ENCODE results near the gene ITGA2.

ITGA2 gene

GRCh38 chr5:52989781-52990527 is 802 bp downstream of the ITGA2 start:
- H3K36me3 ChIP-seq (ENCODE audit: insufficient read depth, low read length), result no peaks in the 10 kb centered on the region; the same call in 1 of the 2 replicates
- H3K9me3 ChIP-seq (ENCODE audit: insufficient read depth, low read depth, low read length), result no peaks in the 10 kb centered on the region
- peak overlapping the region; percentile 51 for H3K9ac ChIP-seq (ENCODE audit: low read depth, low read length)
- H3K27ac ChIP-seq (ENCODE audit: low read depth, low read length), result no peak overlapping the region
- peaks cover 7% of the 10 kb centered on the region; the same call in 1 of the 2 replicates for H3K4me1 ChIP-seq (ENCODE audit: insufficient read depth, low read length)
- WGBS, result 8% methylated on average over 27 of the region's 27 CpGs
- H3K27me3 ChIP-seq (ENCODE audit: insufficient read depth, low read length), result peaks cover 35% of the 10 kb centered on the region
- H3K4me3 ChIP-seq (ENCODE audit: low read length), result peak overlapping the region; percentile 65

GRCh38 chr5:52990528-52990925 is 1.4 kb downstream of the ITGA2 start:
- Histone ChIP-seq H3K9me3 (ENCODE audit: insufficient read depth, low read depth, low read length) (no peaks in the 10 kb centered on the region), H3K9ac (ENCODE audit: low read depth, low read length) (no peak overlapping the region), H3K36me3 (ENCODE audit: insufficient read depth, low read length) (no peaks in the 10 kb centered on the region; the same call in 1 of the 2 replicates), H3K27me3 (ENCODE audit: insufficient read depth, low read length) (peaks cover 35% of the 10 kb centered on the region), H3K4me1 (ENCODE audit: insufficient read depth, low read length) (peaks cover 7% of the 10 kb centered on the region; the same call in 1 of the 2 replicates), H3K27ac (ENCODE audit: low read depth, low read length) (no peak overlapping the region), H3K4me3 (ENCODE audit: low read length) (peak overlapping the region; percentile 65)
- 79% methylated on average over 4 of the region's 4 CpGs for WGBS

GRCh38 chr5:52993367-52993766 is 4.2 kb downstream of the ITGA2 start:
- Histone ChIP-seq H3K36me3 (ENCODE audit: insufficient read depth, low read length) (no peaks in the 10 kb centered on the region; the same call in 1 of the 2 replicates), H3K9ac (ENCODE audit: low read depth, low read length) (no peak overlapping the region), H3K4me1 (ENCODE audit: insufficient read depth, low read length) (peaks cover 7% of the 10 kb centered on the region; the same call in 1 of the 2 replicates), H3K4me3 (ENCODE audit: low read length) (no peak overlapping the region), H3K9me3 (ENCODE audit: insufficient read depth, low read depth, low read length) (no peaks in the 10 kb centered on the region), H3K27me3 (ENCODE audit: insufficient read depth, low read length) (peaks cover 27% of the 10 kb centered on the region), H3K27ac (ENCODE audit: low read depth, low read length) (no peak overlapping the region)
- 96% methylated on average over 2 of the region's 2 CpGs for WGBS

- Histone ChIP-seq H3K27ac (ENCODE audit: low read depth, low read length) (no peak overlapping the region), H3K9ac (ENCODE audit: low read depth, low read length) (no peak overlapping the region), H3K36me3 (ENCODE audit: insufficient read depth, low read length) (no peaks in the 10 kb centered on the region; the same call in 1 of the 2 replicates), H3K27me3 (ENCODE audit: insufficient read depth, low read length) (peaks cover 18% of the 10 kb centered on the region), H3K4me1 (ENCODE audit: insufficient read depth, low read length) (peaks cover 7% of the 10 kb centered on the region; the same call in 1 of the 2 replicates), H3K9me3 (ENCODE audit: insufficient read depth, low read depth, low read length) (no peaks in the 10 kb centered on the region), H3K4me3 (ENCODE audit: low read length) (no peak overlapping the region)
- WGBS, result 98% methylated on average over 1 of the region's 1 CpG
Observed at GRCh38 chr5:52994266-52994665, 5.1 kb downstream of the ITGA2 start.

- peaks cover 7% of the 10 kb centered on the region; the same call in 1 of the 2 replicates for H3K4me1 ChIP-seq (ENCODE audit: insufficient read depth, low read length)
- H3K4me3 ChIP-seq (ENCODE audit: low read length), result no peak overlapping the region
- no peaks in the 10 kb centered on the region for H3K9me3 ChIP-seq (ENCODE audit: insufficient read depth, low read depth, low read length)
- H3K9ac ChIP-seq (ENCODE audit: low read depth, low read length), result no peak overlapping the region
- H3K27ac ChIP-seq (ENCODE audit: low read depth, low read length), result no peak overlapping the region
- WGBS, result 91% methylated on average over 1 of the region's 1 CpG
- peaks cover 10% of the 10 kb centered on the region for H3K27me3 ChIP-seq (ENCODE audit: insufficient read depth, low read length)
- no peaks in the 10 kb centered on the region; the same call in 1 of the 2 replicates for H3K36me3 ChIP-seq (ENCODE audit: insufficient read depth, low read length)
Observed at GRCh38 chr5:52995095-52995494, 5.9 kb downstream of the ITGA2 start.

GRCh38 chr5:52995914-52996313 is 6.8 kb downstream of the ITGA2 start:
- no peak overlapping the region for H3K4me3 ChIP-seq (ENCODE audit: low read length)
- H3K4me1 ChIP-seq (ENCODE audit: insufficient read depth, low read length), result 0 out of 2 replicates have a peak, but pooled peaks cover under 1% of the 10 kb centered on the region
- H3K9me3 ChIP-seq (ENCODE audit: insufficient read depth, low read depth, low read length), result no peaks in the 10 kb centered on the region
- H3K9ac ChIP-seq (ENCODE audit: low read depth, low read length), result no peak overlapping the region
- H3K36me3 ChIP-seq (ENCODE audit: insufficient read depth, low read length), result no peaks in the 10 kb centered on the region; the same call in 1 of the 2 replicates
- peaks cover 3% of the 10 kb centered on the region; the same call in 1 of the 2 replicates for H3K27me3 ChIP-seq (ENCODE audit: insufficient read depth, low read length)
- 97% methylated on average over 1 of the region's 1 CpG for WGBS
- H3K27ac ChIP-seq (ENCODE audit: low read depth, low read length), result no peak overlapping the region

GRCh38 chr5:52996979-52997378 is 7.8 kb downstream of the ITGA2 start:
- Histone ChIP-seq H3K9ac (ENCODE audit: low read depth, low read length) (no peak overlapping the region), H3K27me3 (ENCODE audit: insufficient read depth, low read length) (no peaks in the 10 kb centered on the region), H3K9me3 (ENCODE audit: insufficient read depth, low read depth, low read length) (no peaks in the 10 kb centered on the region), H3K4me3 (ENCODE audit: low read length) (no peak overlapping the region), H3K36me3 (ENCODE audit: insufficient read depth, low read length) (no peaks in the 10 kb centered on the region; the same call in 1 of the 2 replicates), H3K4me1 (ENCODE audit: insufficient read depth, low read length) (no peaks in the 10 kb centered on the region), H3K27ac (ENCODE audit: low read depth, low read length) (no peak overlapping the region)
- WGBS, result 100% methylated on average over 1 of the region's 1 CpG

- Histone ChIP-seq H3K27ac (ENCODE audit: low read depth, low read length) (no peak overlapping the region), H3K9ac (ENCODE audit: low read depth, low read length) (no peak overlapping the region), H3K36me3 (ENCODE audit: insufficient read depth, low read length) (no peaks in the 10 kb centered on the region; the same call in 1 of the 2 replicates), H3K4me3 (ENCODE audit: low read length) (no peak overlapping the region), H3K4me1 (ENCODE audit: insufficient read depth, low read length) (no peaks in the 10 kb centered on the region), H3K27me3 (ENCODE audit: insufficient read depth, low read length) (no peaks in the 10 kb centered on the region), H3K9me3 (ENCODE audit: insufficient read depth, low read depth, low read length) (no peaks in the 10 kb centered on the region)
- WGBS, result 90% methylated on average over 6 of the region's 6 CpGs
Observed at GRCh38 chr5:52997424-52997823, 8.3 kb downstream of the ITGA2 start.

- no peaks in the 10 kb centered on the region; the same call in 1 of the 2 replicates for H3K36me3 ChIP-seq (ENCODE audit: insufficient read depth, low read length)
- H3K9me3 ChIP-seq (ENCODE audit: insufficient read depth, low read depth, low read length), result no peaks in the 10 kb centered on the region
- H3K9ac ChIP-seq (ENCODE audit: low read depth, low read length), result no peak overlapping the region
- H3K4me1 ChIP-seq (ENCODE audit: insufficient read depth, low read length), result no peaks in the 10 kb centered on the region
- H3K4me3 ChIP-seq (ENCODE audit: low read length), result no peak overlapping the region
- H3K27ac ChIP-seq (ENCODE audit: low read depth, low read length), result no peak overlapping the region
- no peaks in the 10 kb centered on the region for H3K27me3 ChIP-seq (ENCODE audit: insufficient read depth, low read length)
- 91% methylated on average over 2 of the region's 2 CpGs for WGBS
Observed at GRCh38 chr5:52998552-52999313, 9.6 kb downstream of the ITGA2 start.

GRCh38 chr5:52999344-52999949 is 10.3 kb downstream of the ITGA2 start:
- Histone ChIP-seq H3K9ac (ENCODE audit: low read depth, low read length) (no peak overlapping the region), H3K27ac (ENCODE audit: low read depth, low read length) (no peak overlapping the region), H3K36me3 (ENCODE audit: insufficient read depth, low read length) (no peaks in the 10 kb centered on the region; the same call in 1 of the 2 replicates), H3K9me3 (ENCODE audit: insufficient read depth, low read depth, low read length) (no peaks in the 10 kb centered on the region), H3K4me3 (ENCODE audit: low read length) (no peak overlapping the region), H3K27me3 (ENCODE audit: insufficient read depth, low read length) (no peaks in the 10 kb centered on the region), H3K4me1 (ENCODE audit: insufficient read depth, low read length) (no peaks in the 10 kb centered on the region)
- WGBS, result 92% methylated on average over 1 of the region's 1 CpG

GRCh38 chr5:53001541-53001940 is 12.4 kb downstream of the ITGA2 start:
- no peak overlapping the region for H3K27ac ChIP-seq (ENCODE audit: low read depth, low read length)
- H3K4me3 ChIP-seq (ENCODE audit: low read length), result no peak overlapping the region
- WGBS, result 95% methylated on average over 4 of the region's 4 CpGs
- no peaks in the 10 kb centered on the region for H3K27me3 ChIP-seq (ENCODE audit: insufficient read depth, low read length)
- no peaks in the 10 kb centered on the region for H3K9me3 ChIP-seq (ENCODE audit: insufficient read depth, low read depth, low read length)
- no peak overlapping the region for H3K9ac ChIP-seq (ENCODE audit: low read depth, low read length)
- no peaks in the 10 kb centered on the region for H3K4me1 ChIP-seq (ENCODE audit: insufficient read depth, low read length)
- H3K36me3 ChIP-seq (ENCODE audit: insufficient read depth, low read length), result no peaks in the 10 kb centered on the region; the same call in 1 of the 2 replicates
